RWPE2 (cell line): ENCODE measurements around the gene PLP1.

Source experiments
- ATAC-seq: fragments of 200-7000 bp; cut with Tn5 transposase; 3 replicates; pipeline ENCODE4 v1.9.1; 2021; ENCODE audit warnings: low read depth
- DNase-seq: peaks from one replicate; pipeline ENCODE4 v3.0.0-alpha.2; 2020; ENCODE audit warnings: low spot score
- H3K27ac ChIP-seq: fragments of 450-650 bp; 2 replicates; pipeline ENCODE4 v1.5.1; 2017; ENCODE audit warnings: mild to moderate bottlenecking; ENCODE audit not compliant: poor library complexity, severe bottlenecking
- H3K27me3 ChIP-seq: fragments of 250-450 bp; sonication (Bioruptor Pico); 2 replicates; pipeline ENCODE4 v1.5.1; 2021; ENCODE audit warnings: mild to moderate bottlenecking, moderate library complexity; ENCODE audit not compliant: insufficient read depth, poor library complexity, severe bottlenecking
- H3K36me3 ChIP-seq: fragments of 250-450 bp; sonication (Bioruptor Pico); 2 replicates; pipeline ENCODE4 v1.5.1; 2020; ENCODE audit warnings: low read depth, mild to moderate bottlenecking, moderate library complexity
- H3K4me1 ChIP-seq: fragments of 250-450 bp; sonication (Bioruptor Pico); 2 replicates; pipeline ENCODE4 v1.5.1; 2021; ENCODE audit warnings: mild to moderate bottlenecking, moderate library complexity; ENCODE audit not compliant: insufficient read depth, poor library complexity, severe bottlenecking
- H3K4me3 ChIP-seq: fragments of 250-450 bp; sonication (Bioruptor Pico); 2 replicates; pipeline ENCODE4 v1.5.1; 2021; ENCODE audit warnings: mild to moderate bottlenecking, moderate library complexity; ENCODE audit not compliant: severe bottlenecking
- H3K9me3 ChIP-seq: fragments of 250-450 bp; sonication (Bioruptor Pico); 2 replicates; pipeline ENCODE4 v1.5.1; 2021; ENCODE audit warnings: mild to moderate bottlenecking, moderate library complexity; ENCODE audit not compliant: severe bottlenecking
- TF ChIP-seq, protein P1 (sequence below): fragments of 450-650 bp; IDR thresholded peaks from one replicate; pipeline ENCODE4 v1.5.1; 2017; ENCODE audit warnings: mild to moderate bottlenecking, moderate library complexity; ENCODE audit not compliant: poor library complexity, severe bottlenecking

PLP1 gene

DNA sequence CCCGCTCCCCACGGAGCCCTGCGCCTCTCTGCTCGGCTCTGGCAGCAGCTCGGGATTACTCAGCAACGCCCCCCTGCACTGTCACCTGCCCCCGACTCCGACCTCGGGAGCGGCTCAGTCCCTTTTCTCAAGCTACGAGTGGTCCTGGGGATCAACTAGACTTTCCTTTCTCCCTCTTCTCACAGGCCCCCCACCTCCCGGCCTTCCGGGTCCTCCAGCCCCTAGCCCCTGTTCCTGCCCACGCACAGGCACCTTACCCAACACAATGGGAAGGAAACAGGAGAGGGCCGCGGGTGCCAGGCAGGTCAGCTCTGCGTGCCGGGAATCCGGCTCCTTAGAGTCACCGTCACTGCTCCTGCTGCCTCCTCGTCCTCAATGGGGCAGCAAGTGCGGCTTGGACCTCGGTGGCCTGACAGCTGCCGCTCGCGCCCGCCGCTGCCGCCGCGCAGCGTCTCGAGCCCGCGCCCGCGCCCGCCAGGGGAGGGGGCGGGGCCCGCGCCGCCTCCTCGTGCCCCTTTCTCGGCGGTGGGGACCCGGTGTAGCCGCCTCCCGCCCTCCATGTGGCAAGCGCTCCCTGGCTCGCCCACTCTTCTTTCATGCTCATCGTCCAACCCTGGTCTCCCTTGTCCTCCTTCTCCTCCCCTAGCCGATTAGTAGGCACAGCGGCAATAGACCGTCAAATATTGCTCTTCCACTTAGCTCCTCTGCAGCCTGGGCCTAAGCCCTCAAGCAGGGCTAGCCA, 55.3 kb downstream of the PLP1 start, which contains the start of gene RAB9B:
TSS of gene RAB9B (minus strand) at position 455 of the 742 bp plus-strand sequence. CDS start 6,473 bp downstream, outside the sequence.
- Histone ChIP-seq H3K27me3 (peaks cover 3% of the 10 kb centered on the region), H3K4me1 (no peaks in the 10 kb centered on the region), H3K4me3 (peak within 1 kb of the TSS; percentile 41), H3K9me3 (no peaks in the 10 kb centered on the region), H3K27ac (no peak within 1 kb of the TSS), H3K36me3 (no peaks in the 10 kb centered on the region)
- peak; percentile 86 for ATAC-seq
- TF ChIP-seq, protein P1, sequence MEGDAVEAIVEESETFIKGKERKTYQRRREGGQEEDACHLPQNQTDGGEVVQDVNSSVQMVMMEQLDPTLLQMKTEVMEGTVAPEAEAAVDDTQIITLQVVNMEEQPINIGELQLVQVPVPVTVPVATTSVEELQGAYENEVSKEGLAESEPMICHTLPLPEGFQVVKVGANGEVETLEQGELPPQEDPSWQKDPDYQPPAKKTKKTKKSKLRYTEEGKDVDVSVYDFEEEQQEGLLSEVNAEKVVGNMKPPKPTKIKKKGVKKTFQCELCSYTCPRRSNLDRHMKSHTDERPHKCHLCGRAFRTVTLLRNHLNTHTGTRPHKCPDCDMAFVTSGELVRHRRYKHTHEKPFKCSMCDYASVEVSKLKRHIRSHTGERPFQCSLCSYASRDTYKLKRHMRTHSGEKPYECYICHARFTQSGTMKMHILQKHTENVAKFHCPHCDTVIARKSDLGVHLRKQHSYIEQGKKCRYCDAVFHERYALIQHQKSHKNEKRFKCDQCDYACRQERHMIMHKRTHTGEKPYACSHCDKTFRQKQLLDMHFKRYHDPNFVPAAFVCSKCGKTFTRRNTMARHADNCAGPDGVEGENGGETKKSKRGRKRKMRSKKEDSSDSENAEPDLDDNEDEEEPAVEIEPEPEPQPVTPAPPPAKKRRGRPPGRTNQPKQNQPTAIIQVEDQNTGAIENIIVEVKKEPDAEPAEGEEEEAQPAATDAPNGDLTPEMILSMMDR, result no peak
- DNase-seq, result peak; percentile 28

DNA sequence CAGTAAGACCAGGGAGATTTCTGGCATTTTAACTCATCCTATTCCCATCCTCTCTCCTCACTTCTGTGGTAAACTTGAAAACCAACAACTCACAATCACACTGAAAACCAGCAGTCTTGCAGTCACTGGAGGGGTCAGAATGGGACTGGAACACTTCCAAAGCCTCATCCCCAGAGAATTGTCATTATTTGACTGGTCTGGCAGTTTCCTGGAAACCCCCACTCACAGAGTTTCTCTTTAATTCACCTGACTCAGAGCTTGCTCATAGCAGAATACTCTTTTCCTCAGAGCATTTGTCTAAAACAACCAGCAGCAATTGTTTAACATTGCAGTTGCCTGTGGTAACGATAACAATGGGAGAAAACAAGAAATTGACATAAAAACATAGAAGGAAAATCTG, 62.8 kb downstream of the PLP1 start:
- TF ChIP-seq, protein P1, result no peak
- Histone ChIP-seq H3K27me3 (peaks cover 3% of the 10 kb centered on the region), H3K27ac (no peak overlapping the region), H3K9me3 (no peaks in the 10 kb centered on the region), H3K36me3 (no peaks in the 10 kb centered on the region), H3K4me3 (no peak overlapping the region), H3K4me1 (no peaks in the 10 kb centered on the region)
- DNase-seq (no peak), ATAC-seq (no peak)
